ENCODE data around the gene CHRDL1.
"Not testable (repeated sequence)": the region's sequence is repeated elsewhere in the genome, so short reads cannot be mapped to it uniquely, and the experiment has no call there.

Gene CHRDL1

GRCh38 chrX:110657073-110657472, 138.5 kb downstream of the CHRDL1 start:
- DNase-seq, result no peak

GRCh38 chrX:110654280-110654679, 141.3 kb downstream of the CHRDL1 start:
- DNase-seq, result not testable (repeated sequence)

- no peak for DNase-seq
These were observed 149.2 kb downstream of the CHRDL1 start for GRCh38 chrX:110646386-110646785.
